Measurements from ENCODE around the gene CENPH.
"Not testable (repeated sequence)": the region's sequence is repeated elsewhere in the genome, so short reads cannot be mapped to it uniquely, and the experiment has no call there.

Gene CENPH

GRCh38 chr5:69211200-69211599 lies 21.8 kb downstream of the CENPH start:
- DNase-seq: no peak

- no peak for DNase-seq
Observed at GRCh38 chr5:69212022-69212421, 22.6 kb downstream of the CENPH start.

- DNase-seq: no peak
Observed at GRCh38 chr5:69213513-69214215, 24.3 kb downstream of the CENPH start.

- no peak for DNase-seq
Observed at GRCh38 chr5:69217151-69217511, 27.7 kb downstream of the CENPH start.

- peak; percentile 31 for DNase-seq
Observed at GRCh38 chr5:69217548-69218526, 28.5 kb downstream of the CENPH start.

GRCh38 chr5:69219939-69220338 lies 30.6 kb downstream of the CENPH start:
- no peak for DNase-seq

- DNase-seq: not testable (repeated sequence)
Observed at GRCh38 chr5:69220371-69220770, 31.0 kb downstream of the CENPH start.

- DNase-seq: not testable (repeated sequence)
Observed at GRCh38 chr5:69220833-69221232, 31.4 kb downstream of the CENPH start.

- no peak for DNase-seq
Observed at GRCh38 chr5:69224520-69224919, 35.1 kb downstream of the CENPH start.

GRCh38 chr5:69225860-69226259 lies 36.5 kb downstream of the CENPH start:
- DNase-seq: no peak

- no peak for DNase-seq
Observed at GRCh38 chr5:69230181-69230580, 40.8 kb downstream of the CENPH start.

- no peak for DNase-seq
Observed at GRCh38 chr5:69231281-69231680, 41.9 kb downstream of the CENPH start.

GRCh38 chr5:69231851-69232250 lies 42.5 kb downstream of the CENPH start:
- DNase-seq: no peak

- DNase-seq: peak; percentile 14
Observed at GRCh38 chr5:69234457-69235268, 45.3 kb downstream of the CENPH start, which contains the start of gene CDK7. CDK7 (plus strand) TSS chr5:69234886; CDS start chr5:69234976, 90 bp downstream.

- DNase-seq: not testable (repeated sequence)
Observed at GRCh38 chr5:69236733-69237132, 47.4 kb downstream of the CENPH start.

- no peak for DNase-seq
Observed at GRCh38 chr5:69237877-69238276, 48.5 kb downstream of the CENPH start.

- DNase-seq: no peak
Observed at GRCh38 chr5:69238760-69239251, 49.4 kb downstream of the CENPH start.

- no peak for DNase-seq
Observed at GRCh38 chr5:69242215-69242927, 53.0 kb downstream of the CENPH start.

GRCh38 chr5:69245031-69245430 lies 55.6 kb downstream of the CENPH start:
- no peak for DNase-seq

GRCh38 chr5:69248019-69248418 lies 58.6 kb downstream of the CENPH start:
- DNase-seq: no peak

- DNase-seq: no peak
Observed at GRCh38 chr5:69250593-69250992, 61.2 kb downstream of the CENPH start.

- DNase-seq: no peak
Observed at GRCh38 chr5:69252437-69252836, 63.1 kb downstream of the CENPH start.

All from NCI-H1417 treated with DMSO at 0.1 percent for 48 hours (cell line).